GM18907 (cell line): ENCODE results near the gene DPM3.
"Not testable (repeated sequence)": the region's sequence is repeated elsewhere in the genome, so short reads cannot be mapped to it uniquely, and the experiment has no call there.

Source experiments
- ATAC-seq: cut with Tn5 transposase; IDR thresholded peaks from one replicate; pipeline ENCODE4 v1.9.1; 2021; ENCODE audit warnings: mild to moderate bottlenecking, moderate library complexity; ENCODE audit not compliant: unreplicated experiment

Gene DPM3

GRCh38 chr1:155139895-155140629 lies at the start of gene DPM3:
DPM3 (minus strand) TSS chr1:155140531; CDS start chr1:155140240, 291 bp downstream.
- peak; percentile 63 for ATAC-seq

GRCh38 chr1:155189926-155190325 lies 49.6 kb upstream of the DPM3 start:
- not testable (repeated sequence) for ATAC-seq

- no peak for ATAC-seq
Measured at GRCh38 chr1:155188268-155188667, 47.9 kb upstream of the DPM3 start.

- ATAC-seq, result no peak
Measured at GRCh38 chr1:155187456-155187891, 47.1 kb upstream of the DPM3 start.

GRCh38 chr1:155186794-155187455 lies 46.6 kb upstream of the DPM3 start:
- ATAC-seq, result no peak

GRCh38 chr1:155186067-155186793 lies 45.9 kb upstream of the DPM3 start:
- no peak for ATAC-seq

- ATAC-seq, result no peak
Measured at GRCh38 chr1:155185783-155186066, 45.4 kb upstream of the DPM3 start.

- ATAC-seq, result peak; percentile 86
Measured at GRCh38 chr1:155184835-155185782, 44.8 kb upstream of the DPM3 start.

- no peak for ATAC-seq
Measured at GRCh38 chr1:155184351-155184811, 44.0 kb upstream of the DPM3 start.

GRCh38 chr1:155183775-155184221 lies 43.5 kb upstream of the DPM3 start:
- no peak for ATAC-seq

GRCh38 chr1:155182052-155182550 lies 41.8 kb upstream of the DPM3 start:
- no peak for ATAC-seq

GRCh38 chr1:155181371-155182051 lies 41.2 kb upstream of the DPM3 start:
- no peak for ATAC-seq

GRCh38 chr1:155179112-155180031 lies 39.0 kb upstream of the DPM3 start:
- no peak for ATAC-seq

GRCh38 chr1:155178441-155179111 lies 38.2 kb upstream of the DPM3 start:
- ATAC-seq, result no peak

GRCh38 chr1:155177918-155178281 lies 37.6 kb upstream of the DPM3 start:
- no peak for ATAC-seq

- ATAC-seq, result no peak
Measured at GRCh38 chr1:155177192-155177917, 37.0 kb upstream of the DPM3 start.

GRCh38 chr1:155176544-155177071 lies 36.3 kb upstream of the DPM3 start:
- ATAC-seq, result peak; percentile 35
